Neutrophil (primary cell): ENCODE measurements around the gene RPS6KA2.

ENCODE experiments used
- H3K27ac ChIP-seq: fragments of 200-600 bp; sonication (generic); 2 replicates; pipeline ENCODE4 v1.5.1; 2016; ENCODE audit warnings: mild to moderate bottlenecking, moderate library complexity
- H3K27me3 ChIP-seq: fragments of 200-600 bp; sonication (generic); 2 replicates; pipeline ENCODE4 v1.6.0; 2016; ENCODE audit warnings: mild to moderate bottlenecking
- H3K36me3 ChIP-seq: fragments of 200-600 bp; sonication (generic); 2 replicates; pipeline ENCODE4 v1.5.1; 2017
- H3K4me1 ChIP-seq, 2 experiments: fragments of 200-600 bp in 1 of 2; sonication (generic) in 1 of 2; 1 replicate in 1 of 2; 2 replicates in 1 of 2; pipeline versions ENCODE4 v1.5.1 to v1.6.1; 2013 to 2016; ENCODE audit warnings: low read depth in 1 of 2, low read length in 1 of 2, mild to moderate bottlenecking in 1 of 2, moderate library complexity in 1 of 2; ENCODE audit not compliant: control insufficient read depth in 1 of 2, insufficient read depth in 1 of 2
- H3K4me3 ChIP-seq, 2 experiments: fragments of 200-600 bp in 1 of 2; sonication (generic) in 1 of 2; 1 replicate in 1 of 2; 2 replicates in 1 of 2; pipeline ENCODE4 v1.5.1; 2013 to 2016; ENCODE audit warnings: low read depth in 1 of 2, low read length in 1 of 2, mild to moderate bottlenecking in 1 of 2, moderate library complexity in 1 of 2
- H3K9me3 ChIP-seq: fragments of 200-600 bp; sonication (generic); 2 replicates; pipeline ENCODE4 v1.5.1; 2016
- TF ChIP-seq, protein P1 (sequence below): fragments of 200-600 bp; sonication (generic); IDR thresholded peaks from 2 replicates; pipeline ENCODE4 v1.5.1; 2016; ENCODE audit warnings: antibody characterized with exemption

Gene RPS6KA2

DNA sequence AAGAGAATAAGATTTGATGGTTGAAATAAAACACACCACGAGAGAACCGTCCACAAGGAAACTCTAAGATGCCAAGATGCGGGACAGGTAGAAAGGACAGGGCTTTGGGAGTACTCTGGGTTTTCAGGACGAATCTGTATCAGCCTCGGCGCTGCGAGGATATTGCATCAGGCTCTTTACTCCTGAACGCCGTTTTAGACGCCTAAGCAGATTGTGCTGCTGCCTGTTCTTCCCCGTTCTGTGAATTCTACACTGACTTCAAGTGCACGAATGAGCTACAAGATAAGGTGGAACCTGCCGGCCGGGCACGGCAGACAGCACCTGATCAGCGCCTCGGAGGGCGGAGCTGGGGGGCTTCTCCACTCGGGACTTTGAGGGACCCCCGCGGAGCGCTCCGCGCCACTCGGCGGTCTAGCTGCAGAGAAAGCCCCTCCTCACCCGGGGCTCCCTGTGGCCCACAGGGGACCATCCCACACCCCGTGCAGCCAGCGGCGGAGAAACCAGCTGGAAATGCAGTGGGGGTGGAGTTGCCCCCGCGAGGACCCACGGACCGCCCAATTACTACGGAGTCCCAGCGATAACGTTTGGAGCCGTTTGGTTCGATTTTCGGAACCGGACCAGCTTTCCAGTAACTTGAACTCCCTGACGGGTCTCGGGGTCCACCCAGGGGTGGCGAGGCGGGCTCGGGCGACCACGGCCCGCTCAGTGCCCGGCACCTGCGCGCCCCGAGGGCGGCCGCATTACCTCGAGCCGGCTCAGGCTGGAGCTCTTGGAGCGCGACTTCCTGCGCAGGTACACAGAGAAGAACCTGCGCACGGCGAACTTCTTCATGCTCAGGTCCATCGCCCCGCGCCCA is 646 bp downstream of the RPS6KA2 start:
- Histone ChIP-seq H3K27me3 (no peaks in the 10 kb centered on the region), H3K9me3 (no peaks in the 10 kb centered on the region), H3K36me3 (no peaks in the 10 kb centered on the region), H3K4me1 (peaks cover 26 to 54% of the 10 kb centered on the region in 2 experiments), H3K4me3 (peak overlapping the region; percentile 74 to 85), H3K27ac (peak overlapping the region; percentile 81)
- TF ChIP-seq, protein P1, sequence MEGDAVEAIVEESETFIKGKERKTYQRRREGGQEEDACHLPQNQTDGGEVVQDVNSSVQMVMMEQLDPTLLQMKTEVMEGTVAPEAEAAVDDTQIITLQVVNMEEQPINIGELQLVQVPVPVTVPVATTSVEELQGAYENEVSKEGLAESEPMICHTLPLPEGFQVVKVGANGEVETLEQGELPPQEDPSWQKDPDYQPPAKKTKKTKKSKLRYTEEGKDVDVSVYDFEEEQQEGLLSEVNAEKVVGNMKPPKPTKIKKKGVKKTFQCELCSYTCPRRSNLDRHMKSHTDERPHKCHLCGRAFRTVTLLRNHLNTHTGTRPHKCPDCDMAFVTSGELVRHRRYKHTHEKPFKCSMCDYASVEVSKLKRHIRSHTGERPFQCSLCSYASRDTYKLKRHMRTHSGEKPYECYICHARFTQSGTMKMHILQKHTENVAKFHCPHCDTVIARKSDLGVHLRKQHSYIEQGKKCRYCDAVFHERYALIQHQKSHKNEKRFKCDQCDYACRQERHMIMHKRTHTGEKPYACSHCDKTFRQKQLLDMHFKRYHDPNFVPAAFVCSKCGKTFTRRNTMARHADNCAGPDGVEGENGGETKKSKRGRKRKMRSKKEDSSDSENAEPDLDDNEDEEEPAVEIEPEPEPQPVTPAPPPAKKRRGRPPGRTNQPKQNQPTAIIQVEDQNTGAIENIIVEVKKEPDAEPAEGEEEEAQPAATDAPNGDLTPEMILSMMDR: no peak

DNA sequence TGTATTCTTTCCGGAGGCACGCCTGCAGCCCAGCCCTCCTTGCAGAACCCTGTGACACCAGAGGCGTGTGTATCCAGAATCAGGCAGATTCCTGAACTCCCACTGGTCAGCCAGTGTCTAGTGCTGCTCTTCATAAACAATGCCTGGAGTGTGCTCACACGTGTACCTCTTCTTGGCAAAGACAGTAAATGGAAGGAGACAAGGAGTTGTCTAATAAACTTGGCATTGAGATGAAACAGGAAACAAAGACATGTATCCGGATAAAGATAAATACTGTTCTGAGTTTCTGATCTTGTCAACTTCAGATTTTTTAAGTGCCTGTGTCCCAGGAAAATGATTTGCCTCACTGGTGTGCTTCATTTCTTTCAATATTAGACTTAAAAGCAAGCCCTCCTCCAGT is 1.7 kb downstream of the RPS6KA2 start:
- Histone ChIP-seq H3K27ac (no peak overlapping the region), H3K4me1 (peaks cover 26 to 54% of the 10 kb centered on the region in 2 experiments), H3K36me3 (peaks cover 5% of the 10 kb centered on the region), H3K9me3 (no peaks in the 10 kb centered on the region), H3K27me3 (no peaks in the 10 kb centered on the region), H3K4me3 (no peak overlapping the region)
- TF ChIP-seq, protein P1: no peak

DNA sequence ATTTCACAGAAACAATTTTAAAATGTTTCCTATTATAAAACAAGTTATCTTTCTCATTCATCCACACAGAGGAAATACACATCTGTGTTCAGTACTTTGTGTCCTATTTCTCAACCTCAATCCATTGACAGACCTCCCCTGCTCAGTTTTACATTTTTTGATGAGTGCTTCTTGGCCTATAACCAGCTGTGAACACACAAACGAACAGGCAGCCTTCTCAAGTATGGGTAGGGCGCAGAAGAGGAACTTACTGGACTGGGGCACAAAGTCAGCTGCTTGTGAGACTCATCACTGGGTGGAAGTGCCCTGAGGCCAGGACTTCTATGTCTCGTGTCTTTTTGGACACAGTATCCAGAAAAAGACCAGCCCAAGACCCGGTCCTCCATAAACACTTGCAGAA is 2.8 kb downstream of the RPS6KA2 start:
- Histone ChIP-seq H3K4me3 (no peak overlapping the region), H3K9me3 (no peaks in the 10 kb centered on the region), H3K27me3 (no peaks in the 10 kb centered on the region), H3K36me3 (peaks cover 5% of the 10 kb centered on the region), H3K4me1 (peaks cover 26 to 54% of the 10 kb centered on the region in 2 experiments), H3K27ac (peak overlapping the region; percentile 67)
- TF ChIP-seq, protein P1: no peak

DNA sequence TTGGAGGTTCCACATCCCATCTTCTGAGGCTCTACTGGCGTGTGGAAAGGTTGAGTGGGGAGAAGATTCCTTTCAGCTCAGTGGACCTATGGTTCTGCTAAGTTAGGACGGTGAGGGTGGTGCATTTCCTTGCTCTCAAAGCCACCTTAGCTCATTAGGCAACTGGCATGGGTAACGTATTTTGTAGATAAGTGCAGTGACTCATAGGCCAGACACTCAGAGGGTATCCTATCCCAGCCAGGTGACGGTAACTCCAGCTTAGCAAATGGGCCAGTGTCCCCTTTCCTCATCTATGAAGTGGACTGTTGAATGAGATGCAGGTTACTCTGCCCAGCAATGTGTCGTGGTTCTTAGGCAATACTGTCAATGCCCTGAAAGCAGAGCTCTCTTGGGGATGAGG is 3.7 kb downstream of the RPS6KA2 start:
- Histone ChIP-seq H3K27ac (peak overlapping the region; percentile 43), H3K36me3 (peaks cover 10% of the 10 kb centered on the region), H3K27me3 (no peaks in the 10 kb centered on the region), H3K9me3 (no peaks in the 10 kb centered on the region), H3K4me3 (no peak overlapping the region), H3K4me1 (peaks cover 18 to 44% of the 10 kb centered on the region in 2 experiments)
- TF ChIP-seq, protein P1: no peak

DNA sequence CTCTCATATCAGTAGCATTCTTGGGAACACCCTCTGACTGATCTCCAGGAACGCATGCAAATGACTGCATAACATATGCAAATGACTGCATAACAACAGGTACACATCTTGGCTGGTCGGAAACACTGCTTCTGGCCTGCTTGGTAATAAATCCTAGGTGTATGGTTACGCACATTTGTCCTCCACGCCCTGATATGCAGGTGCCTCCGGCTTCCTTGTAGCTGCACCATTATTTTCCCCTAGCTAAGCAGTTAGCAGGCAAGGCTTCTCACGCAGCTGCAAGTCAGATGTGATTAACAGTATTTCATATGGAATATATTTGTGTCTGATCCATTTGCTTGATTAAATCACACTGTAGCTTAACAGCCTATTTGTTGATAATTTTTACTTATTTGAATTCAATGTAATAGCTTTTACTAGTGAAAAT is 5.9 kb downstream of the RPS6KA2 start:
- no peaks in the 10 kb centered on the region for H3K9me3 ChIP-seq
- H3K27me3 ChIP-seq: no peaks in the 10 kb centered on the region
- peaks cover 18% of the 10 kb centered on the region for H3K36me3 ChIP-seq
- no peak overlapping the region for H3K4me3 ChIP-seq
- peaks cover 4 to 34% of the 10 kb centered on the region in 2 experiments for H3K4me1 ChIP-seq
- H3K27ac ChIP-seq: no peak overlapping the region
- TF ChIP-seq, protein P1: no peak
